IPS-NIHi7 (cell line): Measurements from ENCODE around the gene DLG2.
A peak's percentile ranks its signal among the peaks of the same experiment; 100 is the strongest.
"Not testable (repeated sequence)": the region's sequence is repeated elsewhere in the genome, so short reads cannot be mapped to it uniquely, and the experiment has no call there.

Experiments used
- DNase-seq: peaks from one replicate; pipeline ENCODE4 v3.0.0; 2012; ENCODE audit warnings: mixed read lengths; ENCODE audit errors: extremely low spot score

Gene DLG2

DNA sequence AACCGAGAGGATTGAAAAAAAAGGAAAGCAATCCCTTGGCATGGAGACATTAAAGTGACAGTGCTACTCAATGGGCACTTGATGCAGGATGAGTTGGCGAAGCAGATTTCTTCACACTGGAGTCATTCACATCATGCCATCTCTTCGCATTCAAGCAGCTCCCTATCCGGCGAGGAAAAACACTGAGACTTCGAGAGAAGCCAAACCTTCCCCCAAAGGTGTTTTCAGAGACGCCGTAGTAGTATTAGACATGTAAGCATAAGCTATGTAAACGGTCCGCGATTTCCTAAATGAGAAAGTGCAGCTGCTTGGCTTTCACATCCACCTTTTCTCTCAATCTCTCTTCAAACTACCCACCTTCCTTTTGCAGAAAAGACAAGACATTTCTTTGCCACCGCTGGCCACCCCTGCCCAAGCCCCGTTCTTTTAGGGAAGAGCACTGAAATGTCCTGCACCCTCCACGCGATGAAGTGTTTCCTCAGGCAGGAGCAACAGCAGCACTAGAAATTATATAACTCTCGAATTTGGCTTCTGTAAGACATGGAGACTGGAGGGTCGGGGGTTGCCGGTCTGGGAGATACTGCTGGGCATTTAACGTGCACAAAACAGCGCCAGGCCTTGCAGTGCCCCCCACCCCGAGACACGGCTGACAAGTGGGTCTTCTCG lies at the start of gene DLG2:
Gene DLG2, minus strand, starts transcription at position 13 of the 666 bp plus-strand sequence.
- DNase-seq: peak; percentile 9

DNA sequence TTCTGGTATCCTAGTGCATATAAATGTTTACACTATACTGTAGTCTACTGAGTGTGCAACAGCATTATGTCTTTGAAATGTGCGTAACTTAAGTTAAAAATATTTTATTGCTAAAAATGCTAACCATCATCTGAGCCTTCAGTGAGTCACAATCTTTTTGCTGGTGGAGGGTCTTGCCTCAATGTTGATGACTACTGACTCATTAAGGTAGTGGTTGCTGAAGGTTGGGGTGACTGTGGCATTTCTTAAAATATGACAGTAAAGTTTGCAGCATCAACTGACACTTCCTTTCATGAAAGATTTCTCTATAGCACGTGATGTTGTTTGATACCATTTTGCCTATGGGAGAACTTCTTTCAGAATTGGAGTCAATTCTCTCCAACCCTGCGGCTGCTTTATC lies 46.2 kb upstream of the DLG2 start:
- DNase-seq: no peak

DNA sequence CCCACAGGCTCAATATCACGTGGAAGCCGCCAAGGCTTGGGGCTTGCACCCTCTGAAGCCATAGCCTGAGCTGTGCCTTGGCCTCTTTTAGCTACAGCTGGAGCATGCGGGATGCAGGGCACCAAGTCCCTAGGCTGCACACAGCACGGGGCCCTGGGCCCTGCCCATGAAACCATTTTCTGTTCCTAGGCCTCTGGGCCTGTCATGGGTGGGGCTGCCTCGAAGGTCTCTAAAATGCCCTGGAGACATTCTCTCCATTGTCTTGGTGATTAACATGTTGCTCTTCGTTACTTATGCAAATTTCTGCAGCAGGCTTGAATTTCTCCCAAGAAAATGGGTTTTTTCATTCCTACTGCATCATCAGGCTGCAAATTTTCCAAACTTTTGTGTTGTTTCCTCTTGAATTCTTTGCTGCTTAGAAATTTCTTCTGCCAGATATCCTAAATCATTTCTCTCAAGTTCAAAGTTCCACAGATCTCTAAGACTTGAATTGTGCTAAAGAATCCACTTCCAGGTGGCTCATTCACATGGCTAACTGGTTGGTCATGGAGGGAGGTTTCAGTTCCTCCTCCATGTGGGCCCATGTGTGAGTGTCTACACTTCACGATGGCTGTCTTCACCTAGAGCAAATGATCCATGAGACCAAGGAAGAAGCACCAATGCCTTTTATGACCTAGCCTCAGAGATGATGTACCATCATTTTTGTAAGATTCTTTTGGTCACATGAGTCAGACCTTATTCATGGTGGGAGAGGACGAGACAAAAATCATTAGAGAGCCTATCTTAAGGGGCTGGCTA lies 45.2 kb upstream of the DLG2 start:
- DNase-seq: no peak

DNA sequence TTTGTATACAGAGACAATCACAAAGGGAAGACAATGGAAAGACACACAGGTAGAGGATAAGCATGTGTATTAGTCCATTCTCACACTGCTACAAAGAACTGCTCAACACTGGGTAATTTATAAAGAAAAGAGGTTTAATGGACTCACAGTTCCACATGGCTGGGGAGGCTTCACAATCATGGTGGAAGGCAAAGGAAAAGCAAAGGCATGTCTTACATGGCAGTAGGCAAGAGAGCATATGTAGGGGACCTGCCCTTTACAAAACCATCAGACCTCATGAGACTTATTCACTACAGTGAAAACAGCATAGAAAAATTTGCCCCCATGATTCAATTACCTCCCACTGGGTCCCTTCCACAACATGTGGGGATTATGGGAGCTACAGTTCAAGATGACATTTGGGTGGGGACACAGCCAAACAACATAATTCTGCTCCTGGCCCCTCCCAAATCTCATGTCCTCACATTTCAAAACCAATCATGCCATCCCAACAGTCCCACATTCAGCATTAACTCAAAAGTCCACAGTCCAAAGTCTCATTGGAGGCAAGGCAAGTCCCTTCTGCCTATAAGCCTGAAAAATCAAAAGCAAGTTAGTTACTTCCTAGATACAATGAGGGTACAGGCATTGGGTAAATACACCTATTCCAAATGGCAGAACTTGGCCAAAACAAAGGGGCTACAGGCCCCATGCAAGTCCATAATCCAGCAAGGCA lies 44.0 kb upstream of the DLG2 start:
- DNase-seq: not testable (repeated sequence)

DNA sequence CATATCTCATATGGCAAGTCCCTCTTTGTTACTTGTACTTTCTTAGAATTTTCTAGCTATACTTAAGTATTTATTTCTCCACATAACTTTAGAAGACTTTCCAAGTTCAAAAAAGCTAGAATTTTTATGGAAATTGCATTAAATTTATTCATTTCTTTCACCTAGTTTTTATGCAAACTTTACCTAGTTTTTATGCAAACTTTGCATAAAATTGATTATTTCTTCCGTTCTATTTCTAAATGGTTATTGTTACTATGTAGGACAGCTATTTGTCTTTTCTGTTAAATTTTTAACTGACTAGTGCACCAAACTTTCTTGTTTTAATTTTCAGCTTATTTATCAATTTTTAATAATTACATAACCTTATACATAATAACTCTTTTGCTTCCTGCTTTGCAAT lies 41.0 kb upstream of the DLG2 start:
- DNase-seq: no peak

DNA sequence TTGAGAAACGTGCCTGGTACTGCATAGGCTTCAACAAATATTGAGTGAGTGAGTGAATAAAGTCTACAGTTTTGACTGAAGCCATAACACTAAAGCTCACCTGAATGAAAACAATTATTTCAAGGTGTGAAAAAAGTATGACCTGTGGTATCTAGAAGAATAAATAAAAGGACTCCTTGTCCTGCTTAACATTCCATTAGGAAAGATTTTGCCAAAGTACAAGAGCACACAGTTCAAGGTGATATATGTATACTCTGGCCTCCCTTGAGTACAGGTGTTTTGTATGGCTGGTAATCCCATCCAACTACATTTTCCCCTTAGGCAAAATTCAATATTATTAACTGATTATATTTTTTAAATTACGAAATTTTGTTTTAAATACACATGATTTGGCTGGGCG lies 39.5 kb upstream of the DLG2 start:
- DNase-seq: no peak

DNA sequence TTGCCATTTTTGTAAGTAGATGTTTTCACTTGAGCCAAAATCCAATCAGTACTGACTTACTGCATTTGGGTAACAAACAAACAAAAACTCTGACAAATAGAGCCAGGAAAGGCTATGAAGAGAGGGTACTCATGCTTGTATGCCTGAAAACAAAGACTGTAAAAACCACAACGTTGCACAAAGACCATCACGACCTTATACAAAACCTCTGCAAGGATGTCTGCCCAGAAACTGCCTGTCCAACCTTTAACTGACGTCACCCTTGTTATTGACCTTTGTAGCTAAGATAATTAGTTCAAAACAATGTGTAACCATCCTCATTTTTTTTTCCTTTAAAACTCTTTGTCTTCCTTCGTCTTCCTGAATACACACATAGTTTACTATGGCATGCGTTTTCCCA lies 38.6 kb upstream of the DLG2 start:
- no peak for DNase-seq

DNA sequence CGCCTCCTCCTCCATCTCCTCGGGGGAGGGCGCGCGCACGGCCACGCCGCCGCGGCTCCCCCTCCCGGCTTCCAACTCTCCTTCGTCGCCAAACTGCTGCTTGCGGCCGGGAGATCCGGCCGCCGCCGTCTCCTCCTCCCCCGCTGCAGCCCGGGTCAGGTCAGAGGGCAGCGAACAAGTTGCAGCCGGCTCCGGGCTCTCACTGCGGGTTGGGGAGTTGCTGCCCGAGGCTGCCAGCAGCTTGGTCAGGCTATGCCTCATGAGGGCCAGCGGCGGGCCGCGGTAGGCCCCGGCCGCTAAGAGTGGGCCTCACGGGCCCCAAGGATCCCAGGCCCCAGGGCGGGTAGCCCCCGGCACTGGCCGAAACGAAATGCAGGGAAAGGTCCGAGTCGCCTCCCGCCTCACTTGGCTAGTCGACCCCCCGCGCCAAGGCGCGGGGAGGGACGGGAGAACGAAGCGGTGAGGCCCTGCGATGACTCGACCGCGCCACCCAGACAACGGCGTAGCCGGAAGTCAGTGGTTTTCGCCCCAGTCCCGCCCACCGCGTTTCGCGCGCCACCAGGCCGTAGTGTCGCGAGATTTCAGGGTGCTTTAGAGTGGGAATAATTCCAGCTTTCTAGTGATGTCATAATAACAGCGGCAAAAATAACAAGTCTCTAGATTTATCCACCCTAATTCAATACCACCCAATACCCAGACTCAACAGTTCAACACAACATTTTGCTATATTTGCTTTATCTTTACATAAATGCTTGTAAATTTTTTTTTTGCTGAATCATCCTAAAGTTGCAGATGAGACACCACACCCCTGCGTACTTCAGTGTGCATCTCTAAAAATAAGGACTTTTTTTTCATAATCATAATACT lies 37.7 kb upstream of the DLG2 start, which contains the start of gene CREBZF:
Gene CREBZF, minus strand, starts transcription at position 515 of the 867 bp plus-strand sequence. Its CDS starts 254 bp downstream, at position 261.
- peak; percentile 92 for DNase-seq

DNA sequence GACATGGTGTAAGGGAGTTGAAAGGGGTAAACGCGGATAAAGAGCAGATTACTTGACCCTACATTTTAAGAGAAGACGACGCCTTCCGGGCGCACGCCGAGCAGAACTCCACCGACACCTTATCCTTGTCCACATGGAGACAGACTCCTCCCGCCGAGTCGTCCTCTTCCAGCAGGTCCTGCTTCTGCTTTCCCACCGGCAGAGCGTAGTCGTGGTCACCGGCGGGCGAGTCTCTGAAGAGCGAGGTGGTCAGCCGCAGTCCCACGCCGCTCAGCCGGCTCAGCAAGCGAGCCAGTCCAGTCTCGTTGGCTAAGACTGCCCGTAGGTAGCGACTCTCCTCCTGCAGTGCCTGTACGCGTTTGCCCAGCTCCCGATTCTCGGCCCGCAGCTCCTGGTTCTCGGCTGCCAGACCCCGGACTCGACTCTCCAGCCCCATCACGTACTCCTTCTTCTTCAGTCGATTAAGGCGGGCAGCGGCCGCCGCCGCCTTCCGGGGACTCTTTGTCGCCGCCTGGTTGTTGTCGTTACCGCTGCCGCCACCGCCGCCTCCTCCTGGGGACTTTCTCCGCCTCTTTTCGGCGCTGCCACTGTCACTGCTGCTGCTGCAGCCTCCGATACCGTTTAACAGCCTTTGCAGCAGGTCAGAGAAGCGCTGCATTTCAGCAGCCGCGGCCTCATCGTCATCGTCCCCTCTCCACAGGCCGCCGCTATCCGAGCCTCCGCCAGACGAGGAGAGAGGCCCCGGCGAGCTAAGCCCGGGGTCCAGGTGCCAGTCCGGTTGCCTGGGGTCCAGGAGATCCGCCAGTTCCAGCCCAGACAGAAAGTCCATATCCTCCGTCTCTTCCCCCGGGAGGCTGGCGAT lies 36.8 kb upstream of the DLG2 start:
- peak; percentile 69 for DNase-seq

DNA sequence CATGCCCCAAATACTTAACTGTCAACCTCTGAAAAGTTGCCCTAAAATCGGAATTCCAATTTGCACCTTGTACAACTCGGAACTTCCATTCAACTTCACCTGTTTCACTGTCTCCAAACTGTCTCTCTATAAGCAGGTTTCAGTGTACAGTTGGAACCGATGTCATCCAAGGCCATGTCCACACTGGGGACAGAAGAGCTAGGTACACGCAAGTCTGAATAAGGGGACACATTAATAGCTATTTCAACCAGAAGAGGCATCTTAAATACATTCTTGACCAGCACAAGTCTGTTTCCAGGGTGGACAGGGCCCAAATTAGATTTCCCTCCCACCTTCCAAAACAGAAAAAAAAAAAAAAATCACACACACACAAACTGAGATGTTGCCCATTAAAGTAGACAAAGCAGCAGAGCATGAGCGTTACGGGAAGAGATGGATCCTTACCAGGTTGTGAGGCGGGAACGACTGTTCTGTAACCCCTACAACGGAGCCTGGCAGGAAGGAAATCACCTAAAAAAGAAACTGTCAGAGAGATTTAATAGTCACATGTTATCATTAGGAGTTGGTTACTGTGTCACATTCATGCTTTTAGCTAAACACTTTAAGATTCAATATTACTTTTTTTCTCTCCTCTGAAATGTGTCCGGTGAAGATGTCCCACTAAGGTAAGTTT lies 36.1 kb upstream of the DLG2 start:
- no peak for DNase-seq

DNA sequence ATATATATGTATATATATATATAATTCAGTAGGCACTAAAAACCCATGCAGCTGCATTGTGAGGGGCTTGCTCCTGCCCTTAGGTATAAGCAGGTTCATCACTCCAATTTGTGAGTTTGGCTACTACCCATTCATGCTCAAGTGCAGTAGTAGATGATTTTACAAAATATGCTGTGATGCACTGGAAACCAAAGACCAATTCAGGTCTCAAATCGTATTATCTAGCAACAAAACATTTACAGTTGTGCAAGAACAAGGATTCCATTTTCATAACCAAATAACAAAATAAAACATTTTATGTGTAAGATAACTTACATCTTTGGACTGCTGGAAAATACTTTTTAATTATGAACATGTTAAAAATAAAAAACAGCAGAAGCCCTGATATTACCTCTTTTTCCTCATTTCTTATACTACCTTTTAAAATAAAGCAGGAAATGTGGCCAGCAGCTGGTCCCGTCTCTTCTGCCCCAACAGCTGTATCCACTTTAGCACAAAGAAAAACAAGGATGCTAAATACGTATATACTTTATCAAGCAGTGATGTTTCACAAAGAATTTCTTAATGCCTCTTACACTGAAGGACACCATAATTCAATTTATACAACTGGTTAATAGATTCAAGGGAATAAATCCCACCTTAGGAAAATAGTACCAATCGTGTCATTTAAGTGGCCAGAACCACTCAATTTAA lies 35.0 kb upstream of the DLG2 start:
- no peak for DNase-seq

DNA sequence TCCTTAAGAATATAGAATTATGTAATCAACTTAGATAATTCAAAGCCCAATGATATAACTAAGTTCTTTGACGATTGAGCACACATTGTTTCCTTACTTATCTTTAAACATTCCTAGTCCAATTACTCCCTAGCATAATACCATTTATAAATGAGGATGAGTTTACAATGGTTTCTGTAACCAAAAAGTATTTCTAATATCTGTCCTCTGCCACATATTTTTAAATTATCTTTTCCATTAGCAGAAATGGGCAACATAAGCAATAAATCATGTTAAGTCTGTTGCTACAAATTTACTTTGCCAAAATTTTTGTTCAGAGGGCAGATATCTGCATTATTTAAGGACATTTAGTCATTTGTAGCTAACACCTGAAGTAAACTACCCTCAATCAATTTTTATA lies 31.0 kb upstream of the DLG2 start:
- no peak for DNase-seq

DNA sequence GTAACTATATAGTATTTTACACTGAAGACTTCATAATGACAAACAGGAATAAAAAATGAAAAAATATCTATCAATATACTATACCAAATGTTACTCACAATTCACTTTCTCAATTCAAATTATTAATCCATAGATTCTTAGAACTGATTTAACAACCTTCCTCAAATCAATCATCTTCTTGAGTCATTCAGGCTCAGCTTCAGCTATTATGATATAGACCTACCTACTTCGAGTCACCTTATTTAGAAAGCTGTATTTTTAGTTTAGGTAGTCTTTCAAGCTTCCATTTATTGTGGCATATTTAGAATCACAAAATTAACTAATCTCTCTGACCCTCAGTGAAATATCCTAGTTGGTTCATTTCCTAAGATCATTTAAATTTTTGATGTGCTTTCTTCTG lies 29.6 kb upstream of the DLG2 start:
- DNase-seq: no peak

DNA sequence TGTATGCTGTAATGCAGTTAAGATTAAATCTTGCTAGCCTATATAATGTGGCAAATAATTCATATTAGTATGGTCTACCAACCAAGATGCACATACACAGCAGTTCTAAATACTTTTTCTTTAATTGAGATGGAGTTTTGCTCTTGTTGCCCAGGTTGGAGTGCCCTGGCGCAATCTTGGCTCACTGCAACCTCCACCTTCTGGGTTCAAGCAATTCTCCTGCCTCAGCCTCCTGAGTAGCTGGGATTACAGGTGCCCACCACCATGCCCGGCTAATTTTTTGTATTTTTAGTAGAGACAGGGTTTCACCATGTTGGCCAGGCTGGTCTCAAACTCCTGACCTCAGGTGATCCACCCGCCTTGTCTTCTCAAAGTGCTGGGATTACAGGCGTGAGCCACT lies 27.2 kb upstream of the DLG2 start:
- DNase-seq: not testable (repeated sequence)

DNA sequence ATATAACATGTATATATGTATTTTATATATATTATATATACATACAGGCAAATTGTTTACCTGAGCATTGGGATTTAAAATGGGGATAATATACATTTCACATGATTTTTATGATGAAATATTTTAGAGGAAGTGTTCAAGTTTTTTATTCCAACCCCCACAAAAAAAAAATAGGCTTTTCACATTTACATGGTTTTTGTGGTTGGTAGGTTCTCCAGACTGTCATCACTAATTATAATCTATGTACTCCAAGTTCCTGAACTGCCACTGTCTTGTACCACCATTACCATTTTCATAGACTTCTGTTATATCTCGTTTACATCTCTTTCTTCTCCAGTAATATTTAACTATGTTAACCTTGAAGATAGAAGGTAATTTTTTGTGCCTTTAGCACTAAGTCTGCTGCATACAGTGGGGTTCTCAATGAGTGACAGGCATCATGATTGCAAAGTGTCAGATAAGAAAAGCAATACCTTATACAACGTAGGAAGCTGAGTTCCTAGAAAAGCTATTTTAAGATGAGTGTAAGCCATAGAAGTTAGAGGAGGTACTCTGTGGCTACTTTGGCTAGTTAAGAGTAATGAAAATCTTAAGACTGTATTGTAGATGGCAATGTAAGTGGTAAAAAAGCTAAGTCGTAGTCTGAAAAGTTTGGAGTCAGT lies 25.8 kb upstream of the DLG2 start:
- DNase-seq: no peak

DNA sequence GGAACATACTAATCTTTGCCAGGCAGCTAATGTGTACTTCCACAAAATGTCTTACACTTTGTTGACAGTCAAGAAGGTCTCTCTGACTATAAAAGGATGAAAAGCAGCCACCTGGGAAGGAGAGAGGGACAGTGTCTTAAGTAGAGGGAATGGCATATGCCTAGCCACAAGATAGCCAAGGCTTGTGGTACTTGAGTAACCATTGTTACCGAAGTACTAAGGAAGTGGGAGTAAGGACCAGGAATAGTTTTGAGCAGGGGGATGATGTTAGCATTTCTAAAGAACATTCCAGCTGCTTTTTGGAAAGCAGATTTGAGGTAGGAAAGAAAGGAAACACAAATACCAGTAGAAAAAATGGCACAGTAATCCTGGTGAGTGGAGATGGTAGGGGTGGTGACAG lies 24.0 kb upstream of the DLG2 start:
- no peak for DNase-seq

DNA sequence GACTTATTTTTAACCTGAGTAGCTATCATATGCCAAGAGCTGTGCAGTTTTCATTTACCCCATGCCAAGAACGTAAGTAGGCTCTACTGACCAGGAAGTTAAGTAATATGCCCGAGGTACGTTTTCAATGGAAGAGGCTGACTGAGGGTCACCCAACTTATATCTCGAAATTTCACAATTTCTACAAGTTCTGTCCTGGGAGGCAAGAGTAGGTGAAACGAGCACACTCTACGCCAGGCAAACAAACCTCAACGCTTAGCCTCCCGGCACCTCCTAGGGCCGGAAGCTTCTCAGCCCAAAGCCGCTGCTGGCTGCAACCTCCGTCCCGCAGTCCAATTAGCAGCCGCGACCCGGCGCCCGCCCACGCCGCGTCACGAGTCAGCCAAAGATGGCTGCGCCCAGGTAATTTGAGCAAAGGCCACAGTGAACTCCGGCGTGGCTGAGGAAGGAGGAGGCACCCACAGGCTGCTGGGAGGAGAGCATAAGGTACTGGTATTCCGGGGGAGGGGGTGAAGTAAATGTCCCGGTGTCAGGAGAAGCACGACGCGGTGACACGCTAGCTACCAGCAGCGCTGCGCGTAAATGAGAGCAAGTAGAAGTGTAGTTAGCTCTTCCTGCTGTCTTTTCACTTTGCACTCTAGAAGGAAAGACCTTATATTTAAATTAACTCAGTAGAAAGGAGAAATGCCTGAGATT lies 20.6 kb upstream of the DLG2 start, which contains the start of gene TMEM126A:
Gene TMEM126A, plus strand, starts transcription at position 364 of the 696 bp plus-strand sequence. CDS start 2,289 bp downstream, outside the sequence.
- DNase-seq: peak; percentile 91

DNA sequence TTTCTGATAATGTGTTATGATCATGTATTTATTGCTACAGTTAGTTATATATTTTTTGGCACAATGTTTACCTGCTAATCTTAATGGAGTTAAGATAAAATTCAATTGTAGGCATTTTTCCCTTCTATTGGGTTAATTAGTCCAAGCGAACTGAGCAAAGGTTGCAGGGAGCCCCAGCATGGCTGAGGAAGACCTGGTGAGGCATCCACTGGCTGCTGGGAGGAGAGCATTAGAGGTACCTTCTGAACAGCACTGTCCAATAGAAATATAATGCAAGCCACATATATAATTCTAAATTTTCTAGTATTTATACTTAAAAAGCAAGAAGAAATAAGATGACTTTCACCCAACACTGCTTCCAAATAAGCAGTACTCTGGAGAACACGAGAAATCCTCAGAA lies 19.9 kb upstream of the DLG2 start:
- no peak for DNase-seq
